Bone marrow (tissue), 2 donors: ENCODE results near the gene DACH1.

Experiments used
- DNase-seq, 2 donors: peaks; one replicate each; lab custom pipeline; 2025; lab: John Stamatoyannopoulos, UW

The DACH1 gene

DNA sequence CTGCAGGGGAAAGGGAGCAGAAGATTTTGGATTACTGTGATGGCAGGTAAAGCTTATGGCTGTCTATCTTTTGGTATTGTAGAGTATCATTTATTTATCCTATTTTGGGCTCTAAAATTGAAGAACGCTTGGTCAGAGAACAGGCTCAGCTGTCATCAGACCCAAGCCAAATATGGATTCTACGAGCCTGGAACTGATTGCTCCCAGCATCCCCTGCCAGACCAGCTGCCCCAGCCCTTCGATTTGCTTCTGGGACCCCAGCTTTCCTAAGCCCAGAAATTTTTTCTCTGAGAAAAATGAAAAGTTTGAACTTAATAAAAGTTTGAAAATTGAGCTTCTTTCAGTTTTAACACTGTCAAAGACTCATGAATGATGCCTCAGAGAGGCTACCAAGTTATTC lies 472.8 kb downstream of the DACH1 start:
- DNase-seq = no peak
